HepG2 (cell line): ENCODE results near the gene DLG2.

Experiments used
- NFIC ChIP-seq: IDR thresholded peaks from 2 replicates; pipeline ENCODE4 v1.6.1; 2012; ENCODE audit warnings: mild to moderate bottlenecking, low read length, inconsistent platforms
- POLR2AphosphoS5 ChIP-seq: IDR thresholded peaks from 2 replicates; pipeline ENCODE4 v1.6.1; 2012; ENCODE audit warnings: low read depth, low read length
- ZFP90 ChIP-seq: sonication (generic); formaldehyde crosslinking; IDR thresholded peaks from 2 replicates; pipeline ENCODE4 v1.8.0; 2022; ENCODE audit warnings: missing genetic modification reagents, mild to moderate bottlenecking, inconsistent platforms, borderline replicate concordance
- TF ChIP-seq, protein P1 (sequence below): IDR thresholded peaks from 2 replicates; pipeline ENCODE4 v1.6.1; 2012; ENCODE audit warnings: inconsistent platforms
- TF ChIP-seq, protein P2 (sequence below): sonication (generic); formaldehyde crosslinking; IDR thresholded peaks from 2 replicates; pipeline ENCODE4 v1.5.0; 2020; ENCODE audit warnings: mild to moderate bottlenecking, missing genetic modification reagents, moderate library complexity

DNA sequence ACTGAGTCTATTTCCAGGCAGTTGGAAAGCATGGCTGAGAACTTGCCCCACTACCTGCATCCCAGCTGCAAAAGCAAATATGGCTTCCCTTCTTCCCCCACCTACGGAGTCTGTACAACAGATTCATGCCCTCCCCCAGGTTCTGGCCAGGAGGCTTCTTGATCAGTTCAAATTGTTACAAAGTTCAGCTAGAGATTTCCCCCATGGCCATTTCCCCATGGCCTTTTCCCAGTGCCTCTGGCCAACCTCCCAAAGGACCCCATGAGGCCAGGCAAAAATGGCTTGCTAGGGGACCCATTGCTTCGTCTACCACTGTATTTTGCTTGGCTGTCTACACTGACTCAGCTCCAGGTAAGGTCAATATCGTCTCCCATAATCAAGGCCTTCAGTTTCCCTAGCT, 203.3 kb downstream of the DLG2 start:
- TF ChIP-seq, protein P1, sequence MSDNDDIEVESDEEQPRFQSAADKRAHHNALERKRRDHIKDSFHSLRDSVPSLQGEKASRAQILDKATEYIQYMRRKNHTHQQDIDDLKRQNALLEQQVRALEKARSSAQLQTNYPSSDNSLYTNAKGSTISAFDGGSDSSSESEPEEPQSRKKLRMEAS, result no peak
- TF ChIP-seq ZFP90 (CRISPR knock-in tag) (no peak), NFIC (no peak), POLR2AphosphoS5 (no peak)
- TF ChIP-seq, protein P2, sequence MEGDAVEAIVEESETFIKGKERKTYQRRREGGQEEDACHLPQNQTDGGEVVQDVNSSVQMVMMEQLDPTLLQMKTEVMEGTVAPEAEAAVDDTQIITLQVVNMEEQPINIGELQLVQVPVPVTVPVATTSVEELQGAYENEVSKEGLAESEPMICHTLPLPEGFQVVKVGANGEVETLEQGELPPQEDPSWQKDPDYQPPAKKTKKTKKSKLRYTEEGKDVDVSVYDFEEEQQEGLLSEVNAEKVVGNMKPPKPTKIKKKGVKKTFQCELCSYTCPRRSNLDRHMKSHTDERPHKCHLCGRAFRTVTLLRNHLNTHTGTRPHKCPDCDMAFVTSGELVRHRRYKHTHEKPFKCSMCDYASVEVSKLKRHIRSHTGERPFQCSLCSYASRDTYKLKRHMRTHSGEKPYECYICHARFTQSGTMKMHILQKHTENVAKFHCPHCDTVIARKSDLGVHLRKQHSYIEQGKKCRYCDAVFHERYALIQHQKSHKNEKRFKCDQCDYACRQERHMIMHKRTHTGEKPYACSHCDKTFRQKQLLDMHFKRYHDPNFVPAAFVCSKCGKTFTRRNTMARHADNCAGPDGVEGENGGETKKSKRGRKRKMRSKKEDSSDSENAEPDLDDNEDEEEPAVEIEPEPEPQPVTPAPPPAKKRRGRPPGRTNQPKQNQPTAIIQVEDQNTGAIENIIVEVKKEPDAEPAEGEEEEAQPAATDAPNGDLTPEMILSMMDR (CRISPR knock-in tag), result no peak
